Fibroblast of the aortic adventitia (primary cell): ENCODE data around the gene ACSL4. TPM values are rescaled to one million over a fixed set of nuclear protein-coding genes. Genes with fewer than 3 reads are reported as not detected.
"Not testable (repeated sequence)": the region's sequence is repeated elsewhere in the genome, so short reads cannot be mapped to it uniquely, and the experiment has no call there.

Experiments used
- DNase-seq: peaks from one replicate; pipeline ENCODE4 v3.0.0-alpha.2; 2010; ENCODE audit warnings: low read depth
- H3K4me3 ChIP-seq: 2 replicates; pipeline ENCODE4 v1.5.1; 2011; ENCODE audit warnings: low read depth, mild to moderate bottlenecking, control low read depth, low read length, moderate library complexity
- CTCF ChIP-seq: IDR thresholded peaks from 2 replicates; pipeline ENCODE4 v1.5.1; 2011; ENCODE audit warnings: mild to moderate bottlenecking, low read length, control low read depth, inconsistent platforms; ENCODE audit not compliant: insufficient read depth
- total RNA-seq: library from RNA; depleted of rRNA; stranded (reverse); fragments of >200 nt; gene quantifications from 2 replicates; pipeline ENCODE4 v1.2.3, GENCODE V29; 2012; ENCODE audit warnings: low replicate concordance

Gene ACSL4
- total RNA-seq, 1 donor, result 82.2 TPM

GRCh38 chrX:109749207-109749606 is 16.1 kb upstream of the ACSL4 start:
- H3K4me3 ChIP-seq, result no peak overlapping the region
- DNase-seq, result no peak
- TF ChIP-seq CTCF, result no peak

DNA sequence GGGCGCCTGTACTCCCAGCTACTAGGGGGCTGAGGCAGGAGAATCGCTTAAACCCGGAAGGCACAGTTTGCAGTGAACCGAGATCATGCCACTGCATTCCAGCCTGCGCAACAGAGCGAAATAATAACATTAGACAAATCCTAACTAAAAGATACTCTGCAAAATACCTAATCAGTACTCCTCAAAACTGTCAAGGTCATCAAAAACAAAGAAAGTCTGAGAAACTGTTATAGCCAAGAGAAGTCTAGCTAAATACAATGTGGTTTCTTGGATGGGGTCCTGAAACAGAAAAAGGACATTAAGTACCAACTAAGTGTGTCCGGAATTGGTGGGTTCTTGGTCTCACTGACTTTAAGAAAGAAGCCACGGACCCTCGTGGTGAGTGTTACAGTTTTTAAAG is 14.6 kb upstream of the ACSL4 start:
- no peak for DNase-seq
- no peak overlapping the region for H3K4me3 ChIP-seq
- TF ChIP-seq CTCF, result no peak

- no peak for TF ChIP-seq CTCF
- DNase-seq, result no peak
Measured at GRCh38 chrX:109742722-109743121, 9.7 kb upstream of the ACSL4 start.

GRCh38 chrX:109740896-109741295 is 7.8 kb upstream of the ACSL4 start:
- not testable (repeated sequence) for H3K4me3 ChIP-seq, DNase-seq

More at GRCh38 chrX:109742722-109743121, 9.7 kb upstream of the ACSL4 start:
- no peak overlapping the region for H3K4me3 ChIP-seq

DNA sequence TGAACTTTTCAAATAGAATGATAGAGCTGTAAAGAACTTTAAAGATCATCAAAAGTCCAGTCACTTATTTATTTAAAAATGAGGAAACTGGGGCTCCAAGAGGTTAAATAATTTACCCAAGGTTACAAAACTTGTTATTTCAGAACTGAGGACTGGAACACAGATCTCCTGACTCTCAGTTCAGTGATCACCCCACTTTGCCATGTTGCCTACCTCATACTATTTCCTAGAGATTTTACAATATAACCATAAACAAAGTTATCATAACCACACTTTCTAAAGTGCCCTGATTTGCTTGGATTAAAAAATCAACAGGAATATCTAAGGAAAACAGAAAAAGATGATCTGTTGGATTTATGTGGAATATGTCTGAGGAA is 7.4 kb upstream of the ACSL4 start:
- no peak for DNase-seq
- no peak overlapping the region for H3K4me3 ChIP-seq
- no peak for TF ChIP-seq CTCF

- H3K4me3 ChIP-seq, result no peak overlapping the region
- TF ChIP-seq CTCF, result no peak
- DNase-seq, result no peak
Measured at GRCh38 chrX:109739625-109740432, 6.8 kb upstream of the ACSL4 start.

- DNase-seq, result no peak
- H3K4me3 ChIP-seq, result no peak overlapping the region
- no peak for TF ChIP-seq CTCF
Measured at GRCh38 chrX:109735202-109735744, 2.2 kb upstream of the ACSL4 start.
